Lower leg skin (tissue), 3 donors: ENCODE results near the gene PITPNC1.

Experiments used
- POLR2A ChIP-seq, 2 donors: fragments of 450-650 bp; IDR thresholded peaks; one replicate each; pipeline ENCODE4 v1.6.1; 2016 to 2017; ENCODE audit warnings: antibody characterized with exemption in 2 of 2, mild to moderate bottlenecking in 1 of 2, moderate library complexity in 1 of 2
- TF ChIP-seq, protein P1 (sequence below), 3 donors: fragments of 450-650 bp; IDR thresholded peaks; one replicate each; pipeline ENCODE4 v1.5.1; 2016; ENCODE audit warnings: antibody characterized with exemption in 3 of 3, mild to moderate bottlenecking in 3 of 3, moderate library complexity in 2 of 3

GRCh38 chr17:67610061-67610460, 233.0 kb downstream of the PITPNC1 start:
- TF ChIP-seq, protein P1, sequence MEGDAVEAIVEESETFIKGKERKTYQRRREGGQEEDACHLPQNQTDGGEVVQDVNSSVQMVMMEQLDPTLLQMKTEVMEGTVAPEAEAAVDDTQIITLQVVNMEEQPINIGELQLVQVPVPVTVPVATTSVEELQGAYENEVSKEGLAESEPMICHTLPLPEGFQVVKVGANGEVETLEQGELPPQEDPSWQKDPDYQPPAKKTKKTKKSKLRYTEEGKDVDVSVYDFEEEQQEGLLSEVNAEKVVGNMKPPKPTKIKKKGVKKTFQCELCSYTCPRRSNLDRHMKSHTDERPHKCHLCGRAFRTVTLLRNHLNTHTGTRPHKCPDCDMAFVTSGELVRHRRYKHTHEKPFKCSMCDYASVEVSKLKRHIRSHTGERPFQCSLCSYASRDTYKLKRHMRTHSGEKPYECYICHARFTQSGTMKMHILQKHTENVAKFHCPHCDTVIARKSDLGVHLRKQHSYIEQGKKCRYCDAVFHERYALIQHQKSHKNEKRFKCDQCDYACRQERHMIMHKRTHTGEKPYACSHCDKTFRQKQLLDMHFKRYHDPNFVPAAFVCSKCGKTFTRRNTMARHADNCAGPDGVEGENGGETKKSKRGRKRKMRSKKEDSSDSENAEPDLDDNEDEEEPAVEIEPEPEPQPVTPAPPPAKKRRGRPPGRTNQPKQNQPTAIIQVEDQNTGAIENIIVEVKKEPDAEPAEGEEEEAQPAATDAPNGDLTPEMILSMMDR (IDR thresholded peaks at IDR 0.05): no peak
- no peak for TF ChIP-seq POLR2A (IDR thresholded peaks at IDR 0.05)
